ENCODE results near the gene ZNF611. TPM values are rescaled to one million over a fixed set of nuclear protein-coding genes. Genes with fewer than 3 reads are reported as not detected.
A peak's percentile ranks its signal among the peaks of the same experiment; 100 is the strongest.
"Not testable (repeated sequence)": the region's sequence is repeated elsewhere in the genome, so short reads cannot be mapped to it uniquely, and the experiment has no call there.

ZNF611 gene
- total and polyA plus RNA-seq, 2 of the 13 experiments (the other 11 are each of a cell fraction or from before 2014, with no cell fraction given): 2.7 to 4.1 TPM

DNA sequence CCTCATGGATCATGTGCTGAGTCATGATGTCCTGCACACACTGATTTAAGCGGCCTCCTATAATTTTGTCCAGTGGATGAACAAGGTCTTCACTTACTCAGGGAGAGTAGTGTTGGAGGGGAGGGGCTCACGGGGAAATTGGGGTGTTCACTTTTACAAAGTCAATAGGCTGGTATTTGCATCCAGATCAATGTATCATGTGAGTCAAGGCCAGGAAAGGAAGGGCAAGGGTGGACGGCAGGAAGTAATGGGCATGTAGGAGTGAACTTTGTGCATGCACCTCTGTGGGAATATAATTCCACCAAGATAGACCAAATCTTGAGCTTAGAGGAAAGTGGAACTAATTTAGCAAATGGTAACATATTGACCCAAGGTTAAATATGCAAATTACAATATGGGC, 23.2 kb downstream of the ZNF611 start (continued):
- TF ChIP-seq FOXA1, SOX13 (IDR thresholded peaks at IDR 0.05): not testable (repeated sequence)
- TF ChIP-seq FOXA1 (CRISPR knock-in tag; IDR thresholded peaks at IDR 0.05) (peak; percentile 48; the same call in 1 of the 2 replicates), GATAD2A (CRISPR knock-in tag; IDR thresholded peaks at IDR 0.05) (peak; percentile 49; the same call in 1 of the 2 replicates), PAXIP1 (CRISPR knock-in tag; conservative IDR thresholded peaks at IDR 0.05) (peak; percentile 74), SOX13 (CRISPR knock-in tag; conservative IDR thresholded peaks at IDR 0.05 in 1 of 2, IDR thresholded peaks at IDR 0.05 in 1 of 2) (0 out of 4 replicates have a peak, but pooled peaks of 1 of the 2 experiments have one; percentile 27), MED1 (CRISPR knock-in tag; IDR thresholded peaks at IDR 0.05) (peak; percentile 23; the same call in 1 of the 2 replicates), RARA (CRISPR knock-in tag; IDR thresholded peaks at IDR 0.05) (peak; percentile 71), RXRB (CRISPR knock-in tag; IDR thresholded peaks at IDR 0.05; ENCODE audit: borderline replicate concordance) (peak; percentile 77)
- TF ChIP-seq, protein P1, sequence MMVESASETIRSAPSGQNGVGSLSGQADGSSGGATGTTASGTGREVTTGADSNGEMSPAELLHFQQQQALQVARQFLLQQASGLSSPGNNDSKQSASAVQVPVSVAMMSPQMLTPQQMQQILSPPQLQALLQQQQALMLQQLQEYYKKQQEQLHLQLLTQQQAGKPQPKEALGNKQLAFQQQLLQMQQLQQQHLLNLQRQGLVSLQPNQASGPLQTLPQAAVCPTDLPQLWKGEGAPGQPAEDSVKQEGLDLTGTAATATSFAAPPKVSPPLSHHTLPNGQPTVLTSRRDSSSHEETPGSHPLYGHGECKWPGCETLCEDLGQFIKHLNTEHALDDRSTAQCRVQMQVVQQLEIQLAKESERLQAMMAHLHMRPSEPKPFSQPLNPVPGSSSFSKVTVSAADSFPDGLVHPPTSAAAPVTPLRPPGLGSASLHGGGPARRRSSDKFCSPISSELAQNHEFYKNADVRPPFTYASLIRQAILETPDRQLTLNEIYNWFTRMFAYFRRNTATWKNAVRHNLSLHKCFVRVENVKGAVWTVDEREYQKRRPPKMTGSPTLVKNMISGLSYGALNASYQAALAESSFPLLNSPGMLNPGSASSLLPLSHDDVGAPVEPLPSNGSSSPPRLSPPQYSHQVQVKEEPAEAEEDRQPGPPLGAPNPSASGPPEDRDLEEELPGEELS (CRISPR knock-in tag; IDR thresholded peaks at IDR 0.05): 0 out of 2 replicates have a peak, but pooled peaks have one; percentile 26

All from HepG2 (cell line).